CD1c-positive myeloid dendritic cell (primary cell): ENCODE results near the gene GALNT13.

ENCODE experiments used
- DNase-seq: peaks from one replicate; pipeline ENCODE4 v3.0.0-alpha.2; 2016; ENCODE audit errors: extremely low spot score

Gene GALNT13

GRCh38 chr2:154223726-154224125 is 352.0 kb downstream of the GALNT13 start:
- no peak for DNase-seq

- no peak for DNase-seq
Measured at GRCh38 chr2:154226931-154227330, 355.2 kb downstream of the GALNT13 start.

DNA sequence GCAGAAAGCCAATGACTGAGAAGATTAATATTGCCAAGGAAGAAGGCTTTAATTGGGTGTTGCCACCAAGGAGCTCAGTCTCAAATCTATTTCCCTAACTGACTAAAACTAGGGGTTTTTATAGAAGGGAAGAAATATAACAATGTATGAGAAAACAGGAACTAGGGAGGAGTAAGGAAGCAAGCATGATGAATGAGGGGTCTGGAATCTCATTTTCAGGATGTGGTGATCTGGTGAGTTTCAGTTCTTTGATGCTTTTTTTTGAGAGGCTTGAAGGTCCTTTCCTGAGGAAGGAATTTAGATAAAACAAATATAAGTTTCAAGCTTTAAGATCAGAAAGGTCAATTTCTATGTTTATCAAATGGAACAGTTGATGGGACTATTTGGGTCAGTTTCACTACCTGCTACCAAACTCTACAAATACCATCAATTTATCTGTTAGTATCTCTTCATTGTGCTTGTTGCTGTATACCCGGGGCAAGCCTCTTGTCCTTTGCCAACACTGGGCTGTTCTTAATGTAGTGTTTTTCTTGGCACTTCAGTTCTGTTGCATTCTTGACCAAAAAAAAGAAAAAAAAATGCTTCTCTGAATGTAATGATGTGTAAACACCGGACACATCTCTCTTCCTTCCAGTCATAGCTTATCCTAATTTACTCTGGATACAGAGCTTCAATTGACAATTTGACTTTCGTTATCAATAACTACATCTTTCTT is 357.0 kb downstream of the GALNT13 start:
- no peak for DNase-seq

GRCh38 chr2:154229966-154230365 is 358.2 kb downstream of the GALNT13 start:
- no peak for DNase-seq

GRCh38 chr2:154231021-154231420 is 359.3 kb downstream of the GALNT13 start:
- no peak for DNase-seq

- no peak for DNase-seq
Measured at GRCh38 chr2:154233231-154233630, 361.5 kb downstream of the GALNT13 start.

GRCh38 chr2:154238252-154238651 is 366.5 kb downstream of the GALNT13 start:
- no peak for DNase-seq

GRCh38 chr2:154240316-154240715 is 368.6 kb downstream of the GALNT13 start:
- no peak for DNase-seq

DNA sequence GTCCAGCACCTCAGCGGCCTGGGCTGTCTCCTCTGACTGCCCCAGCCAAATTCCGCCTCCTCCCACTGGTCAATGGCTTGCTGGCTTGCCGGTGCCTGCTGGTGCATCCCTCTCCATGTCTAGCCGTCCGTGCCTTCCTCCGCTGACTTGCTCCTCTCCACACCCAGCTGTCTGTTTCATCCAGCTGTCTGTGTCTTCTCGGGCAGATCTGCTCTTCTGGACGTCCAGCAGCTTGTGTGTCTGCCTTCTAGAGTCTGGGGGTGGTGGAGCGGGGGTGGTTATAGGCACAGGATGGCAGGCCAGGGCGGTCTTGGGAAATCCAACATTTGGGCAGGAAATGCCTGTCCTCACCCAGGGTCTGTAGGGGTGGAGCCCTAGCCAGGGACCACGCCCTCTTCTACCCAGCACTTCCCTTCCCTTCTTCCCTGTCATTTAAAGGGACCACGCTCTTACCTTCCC is 369.2 kb downstream of the GALNT13 start:
- no peak for DNase-seq

DNA sequence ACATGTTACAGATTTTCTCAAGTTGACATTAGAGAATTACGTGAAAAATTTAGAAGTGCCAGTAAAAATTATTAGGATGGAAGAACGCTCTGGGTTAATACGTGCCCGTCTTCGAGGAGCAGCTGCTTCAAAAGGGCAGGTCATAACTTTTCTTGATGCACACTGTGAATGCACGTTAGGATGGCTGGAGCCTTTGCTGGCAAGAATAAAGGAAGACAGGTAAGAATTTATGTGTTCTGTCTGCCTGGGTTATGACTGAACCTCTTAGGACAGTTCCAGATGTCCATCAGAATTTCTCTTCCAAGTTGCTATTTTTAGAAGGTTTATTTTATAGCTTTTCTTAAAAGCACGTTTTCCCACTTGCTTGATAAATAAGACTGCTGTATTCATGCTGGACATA is 371.0 kb downstream of the GALNT13 start:
- DNase-seq = no peak

DNA sequence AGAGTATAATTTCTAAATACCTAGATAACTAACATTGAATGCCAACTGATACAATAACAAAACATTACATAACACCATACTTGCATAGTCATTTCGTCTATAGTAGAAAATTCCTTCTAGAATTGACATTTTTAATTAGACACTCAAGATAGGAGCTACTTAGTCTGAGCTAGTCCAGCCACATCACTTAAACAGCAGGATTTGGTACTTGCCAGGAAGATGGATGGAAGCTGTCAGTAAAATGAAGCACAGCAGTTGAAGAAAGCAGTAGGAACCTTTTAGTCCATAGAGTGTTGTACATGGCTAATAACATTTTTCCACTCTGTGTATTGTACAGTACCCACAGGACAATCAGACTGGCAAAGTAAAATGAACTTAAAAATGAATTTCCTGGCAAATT is 372.0 kb downstream of the GALNT13 start:
- no peak for DNase-seq

DNA sequence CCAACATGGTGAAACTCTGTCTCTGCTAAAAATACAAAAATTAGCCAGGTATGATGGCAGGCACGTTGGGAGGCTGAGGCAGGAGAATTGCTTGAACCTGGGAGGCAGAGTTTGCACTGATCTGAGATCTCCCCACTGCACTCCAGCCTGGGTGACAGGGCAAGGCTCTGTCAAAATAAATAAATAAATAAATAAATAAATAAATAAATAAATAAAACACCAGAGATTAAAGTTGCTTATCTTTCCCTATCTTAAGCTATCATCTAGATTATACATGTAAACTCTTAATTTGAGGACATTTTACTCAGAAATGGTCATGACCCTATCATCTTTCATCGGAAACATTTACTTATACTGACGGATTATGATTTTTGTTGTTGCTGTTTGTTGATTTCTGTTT is 373.2 kb downstream of the GALNT13 start:
- DNase-seq = no peak

DNA sequence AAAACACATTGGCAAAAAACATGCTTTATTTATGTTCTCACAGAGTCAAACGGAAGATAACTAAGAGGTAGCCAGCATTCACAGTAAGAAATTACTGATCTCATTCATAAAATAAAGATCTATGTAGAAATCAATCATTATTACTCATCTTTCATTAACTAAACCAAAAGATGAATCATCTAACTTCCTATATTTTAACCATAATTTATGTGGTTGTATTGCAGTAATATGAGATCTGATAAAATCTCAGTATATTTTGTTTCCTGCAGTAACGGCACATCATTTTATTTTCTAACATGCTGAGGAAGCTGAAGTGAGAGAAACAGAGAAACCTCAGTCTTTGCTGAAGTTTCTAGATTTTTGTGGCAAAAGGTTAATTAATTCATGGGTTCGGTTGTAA is 375.8 kb downstream of the GALNT13 start:
- DNase-seq = no peak

DNA sequence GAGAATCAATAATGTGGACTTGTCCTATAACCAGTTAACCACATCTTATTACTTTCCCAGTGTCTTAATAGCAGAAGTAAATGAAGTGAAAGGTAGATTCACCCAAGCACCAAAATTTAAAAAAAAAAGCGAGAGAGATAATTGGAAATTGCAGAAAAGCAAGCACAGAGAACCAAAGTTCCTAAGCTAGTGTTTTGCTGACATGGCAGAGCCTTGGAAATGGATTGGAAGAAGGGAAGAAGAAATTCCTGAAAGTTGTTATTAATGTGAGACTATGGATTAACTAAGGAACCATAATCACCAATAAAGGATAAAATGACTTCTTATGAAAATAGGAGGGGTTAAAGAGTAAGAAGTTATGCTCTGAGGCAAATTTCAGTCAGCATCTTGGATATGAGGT is 384.4 kb downstream of the GALNT13 start:
- no peak for DNase-seq

DNA sequence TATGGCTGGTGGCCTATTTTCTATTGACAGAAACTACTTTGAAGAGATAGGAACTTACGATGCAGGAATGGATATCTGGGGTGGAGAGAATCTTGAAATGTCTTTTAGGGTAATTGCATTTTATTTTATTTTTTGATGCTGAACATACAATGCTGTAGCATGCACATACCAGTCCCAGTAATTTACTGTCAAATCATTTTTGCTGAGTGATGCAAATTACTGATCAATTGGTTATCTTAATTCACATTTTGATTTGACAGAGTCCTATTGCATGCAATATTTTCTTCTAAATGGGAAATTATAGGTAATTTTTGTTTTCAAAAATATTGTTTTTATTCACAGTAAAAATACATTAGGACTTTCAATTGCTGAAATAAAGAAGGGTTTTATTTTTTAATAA is 387.3 kb downstream of the GALNT13 start:
- DNase-seq = no peak

GRCh38 chr2:154261473-154262027 is 389.8 kb downstream of the GALNT13 start:
- no peak for DNase-seq

GRCh38 chr2:154263206-154263605 is 391.5 kb downstream of the GALNT13 start:
- DNase-seq = no peak

- DNase-seq = no peak
Measured at GRCh38 chr2:154264024-154264423, 392.3 kb downstream of the GALNT13 start.

- DNase-seq = no peak
Measured at GRCh38 chr2:154267983-154268382, 396.3 kb downstream of the GALNT13 start.

DNA sequence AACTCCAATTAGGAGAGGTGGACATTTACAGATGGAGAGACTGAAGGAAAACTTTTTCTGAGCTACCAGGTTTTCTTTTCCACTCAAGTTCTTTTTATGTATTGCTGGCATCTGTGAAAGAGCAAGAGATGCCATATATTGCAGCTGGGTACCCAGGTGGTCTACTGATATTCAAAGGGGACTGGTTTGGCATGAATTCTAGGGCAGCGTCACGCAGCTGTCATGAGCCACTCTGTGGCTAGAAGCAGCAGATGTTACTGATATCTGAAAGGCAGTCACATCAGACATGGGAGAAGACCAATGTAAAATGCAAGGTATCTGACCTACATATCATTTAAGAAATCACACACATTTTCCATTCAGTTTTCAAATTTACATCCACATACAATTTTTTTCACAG is 408.8 kb downstream of the GALNT13 start:
- no peak for DNase-seq

DNA sequence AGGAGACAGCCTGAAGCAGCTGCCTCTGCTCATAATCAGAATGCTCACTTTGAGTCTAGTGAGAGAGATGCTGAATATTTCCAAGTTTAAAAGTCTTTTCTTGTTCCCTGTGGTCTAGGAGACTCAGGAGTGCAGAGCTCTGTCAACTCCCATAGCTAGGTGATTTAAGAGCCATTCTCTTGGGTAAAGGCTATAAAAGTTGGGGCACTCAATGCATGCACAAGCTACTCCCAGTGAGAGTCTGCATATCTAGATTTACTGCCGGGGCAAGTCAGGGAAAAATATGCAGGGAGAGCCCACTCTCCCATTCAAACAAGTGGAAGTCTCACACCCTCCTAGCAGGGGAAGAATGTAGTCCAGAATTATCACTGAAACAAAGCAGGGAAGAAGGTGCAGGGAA is 418.1 kb downstream of the GALNT13 start:
- DNase-seq = no peak

- no peak for DNase-seq
Measured at GRCh38 chr2:154291511-154291910, 419.8 kb downstream of the GALNT13 start.

- no peak for DNase-seq
Measured at GRCh38 chr2:154291927-154292326, 420.2 kb downstream of the GALNT13 start.

- no peak for DNase-seq
Measured at GRCh38 chr2:154293864-154294263, 422.1 kb downstream of the GALNT13 start.
